Tibial nerve (tissue), 4 donors: ENCODE measurements around the gene MTSS2. TPM values are rescaled to one million over a fixed set of nuclear protein-coding genes. Genes with fewer than 3 reads are reported as not detected.
"Not testable (repeated sequence)": the region's sequence is repeated elsewhere in the genome, so short reads cannot be mapped to it uniquely, and the experiment has no call there.

ENCODE experiments used
- DNase-seq, 2 donors: peaks; one replicate each; pipeline ENCODE4 v3.0.0-alpha.2; 2019; ENCODE audit warnings: low spot score in 2 of 2
- H3K27ac ChIP-seq, 4 donors: fragments of 200-600 bp; sonication (generic) in 3 of 4; one replicate each; pipeline ENCODE4 v1.5.1; 2017 to 2019; ENCODE audit warnings: mild to moderate bottlenecking in 1 of 4
- H3K27me3 ChIP-seq, 2 donors: fragments of 200-600 bp; sonication (generic) in 1 of 2; one replicate each; pipeline versions ENCODE4 v1.5.1 to v1.6.0; 2017 to 2019
- H3K36me3 ChIP-seq, 3 donors: fragments of 200-600 bp; sonication (generic); one replicate each; pipeline ENCODE4 v1.5.1; 2018 to 2019
- H3K4me1 ChIP-seq, 4 donors: fragments of 200-600 bp; sonication (generic) in 3 of 4; one replicate each; pipeline ENCODE4 v1.5.1; 2017 to 2019
- H3K4me3 ChIP-seq, 4 donors: fragments of 200-600 bp; sonication (generic) in 3 of 4; one replicate each; pipeline ENCODE4 v1.5.1; 2017 to 2019; ENCODE audit warnings: mild to moderate bottlenecking in 1 of 4, moderate library complexity in 1 of 4
- H3K9me3 ChIP-seq, 4 donors: fragments of 200-600 bp; sonication (generic) in 3 of 4; one replicate each; pipeline ENCODE4 v1.5.1; 2017 to 2019
- CTCF ChIP-seq, 5 experiments: fragments of 200-600 bp in 3 of 5; fragments of 450-650 bp in 2 of 5; sonication (generic) in 3 of 5; IDR thresholded peaks; one replicate each; pipeline ENCODE4 v1.5.1; 2016 to 2019; ENCODE audit warnings: antibody characterized with exemption in 5 of 5, mild to moderate bottlenecking in 3 of 5, moderate library complexity in 2 of 5
- EP300 ChIP-seq, 2 donors: sonication (generic); formaldehyde crosslinking; IDR thresholded peaks; one replicate each; pipeline ENCODE4 v1.6.1; 2017; ENCODE audit warnings: antibody characterized with exemption in 2 of 2, mild to moderate bottlenecking in 1 of 2
- POLR2A ChIP-seq, 2 donors: fragments of 450-650 bp; IDR thresholded peaks; one replicate each; pipeline ENCODE4 v1.6.1; 2017; ENCODE audit warnings: antibody characterized with exemption in 2 of 2, mild to moderate bottlenecking in 2 of 2, moderate library complexity in 2 of 2
- WGBS, 2 donors: methylation state at CpG; one replicate each; pipeline ENCODE4 v1.1.5; 2018; 5-methylcytosine and 5-hydroxymethylcytosine counted together
- total RNA-seq, 4 donors: library from RNA; depleted of rRNA; stranded (reverse); fragments of >200 nt; gene quantifications; one replicate each; pipeline ENCODE4 v1.1.0, GENCODE V29; 2016

Gene MTSS2
- total RNA-seq, 4 donors from 2014 or later = 24.1 to 40.6 (median 35.4) TPM

GRCh38 chr16:70675851-70676513 is 9.9 kb downstream of the MTSS2 start:
- DNase-seq = no peak
- peaks cover 0 to 87% (median 5%) of the 10 kb centered on the region in 3 donors for H3K36me3 ChIP-seq
- TF ChIP-seq CTCF (IDR thresholded peaks at IDR 0.05) = no peak
- no peak for TF ChIP-seq POLR2A (IDR thresholded peaks at IDR 0.05)
- no peak for TF ChIP-seq EP300 (IDR thresholded peaks at IDR 0.05)
- H3K27me3 ChIP-seq = no peaks in the 10 kb centered on the region
- H3K4me3 ChIP-seq = no peak overlapping the region
- H3K4me1 ChIP-seq = peaks cover 0 to 23% (median 13%) of the 10 kb centered on the region in 4 donors
- 80 to 88% methylated on average over 5 to 7 of the region's 7 CpGs for WGBS, 2 donors
- peak overlapping the region in 1 of 4 donors; percentile 27 for H3K27ac ChIP-seq
- no peaks in the 10 kb centered on the region for H3K9me3 ChIP-seq

GRCh38 chr16:70674221-70675014 is 11.4 kb downstream of the MTSS2 start:
- Histone ChIP-seq H3K27me3 (no peaks in the 10 kb centered on the region), H3K4me3 (no peak overlapping the region), H3K36me3 (peaks cover 0 to 98% (median 5%) of the 10 kb centered on the region in 3 donors), H3K9me3 (no peaks in the 10 kb centered on the region), H3K27ac (no peak overlapping the region), H3K4me1 (peaks cover 0 to 8% (median 1%) of the 10 kb centered on the region in 4 donors)
- WGBS, 2 donors = 90% methylated on average over 18 of the region's 18 CpGs
- TF ChIP-seq POLR2A (IDR thresholded peaks at IDR 0.05) (no peak), EP300 (IDR thresholded peaks at IDR 0.05) (no peak), CTCF (IDR thresholded peaks at IDR 0.05) (no peak)
- no peak for DNase-seq

GRCh38 chr16:70670938-70671337 is 14.9 kb downstream of the MTSS2 start:
- not testable (repeated sequence) for DNase-seq, H3K4me1 ChIP-seq, H3K27ac ChIP-seq, H3K9me3 ChIP-seq, H3K27me3 ChIP-seq, H3K4me3 ChIP-seq
- WGBS, 2 donors = 91 to 96% methylated on average over 4 of the region's 4 CpGs
- peaks cover 0 to 97% (median 0%) of the 10 kb centered on the region in 3 donors for H3K36me3 ChIP-seq

GRCh38 chr16:70670175-70670574 is 15.7 kb downstream of the MTSS2 start:
- Histone ChIP-seq H3K4me1 (no peaks in the 10 kb centered on the region), H3K9me3 (no peaks in the 10 kb centered on the region), H3K36me3 (peaks cover 0 to 97% (median 4%) of the 10 kb centered on the region in 3 donors), H3K27ac (no peak overlapping the region), H3K27me3 (no peaks in the 10 kb centered on the region), H3K4me3 (no peak overlapping the region)
- DNase-seq = no peak
- TF ChIP-seq EP300 (IDR thresholded peaks at IDR 0.05) (no peak), CTCF (IDR thresholded peaks at IDR 0.05) (no peak), POLR2A (IDR thresholded peaks at IDR 0.05) (no peak)
- 83 to 94% methylated on average over 2 of the region's 2 CpGs for WGBS, 2 donors

GRCh38 chr16:70665806-70666735 is 19.8 kb downstream of the MTSS2 start:
- WGBS, 2 donors = 83 to 84% methylated on average over 22 of the region's 22 CpGs
- Histone ChIP-seq H3K27ac (no peak overlapping the region), H3K4me3 (no peak overlapping the region), H3K36me3 (peaks cover 4 to 99% (median 7%) of the 10 kb centered on the region in 3 donors), H3K4me1 (peaks cover 0 to 23% (median 4%) of the 10 kb centered on the region in 4 donors), H3K27me3 (no peaks in the 10 kb centered on the region), H3K9me3 (no peaks in the 10 kb centered on the region)
- DNase-seq = no peak
- TF ChIP-seq POLR2A (IDR thresholded peaks at IDR 0.05) (no peak), EP300 (IDR thresholded peaks at IDR 0.05) (no peak), CTCF (IDR thresholded peaks at IDR 0.05) (no peak)
